ENCODE measurements around the gene POLR3C. TPM values are rescaled to one million over a fixed set of nuclear protein-coding genes. Genes with fewer than 3 reads are reported as not detected.

Gene POLR3C
- total RNA-seq, 1 donor from 2014 or later, result 33.5 TPM

GRCh38 chr1:145857170-145857569 lies 33.2 kb downstream of the POLR3C start:
- no peaks in the 10 kb centered on the region for H3K9me3 Mint-ChIP-seq
- peaks cover 36% of the 10 kb centered on the region for H3K36me3 Mint-ChIP-seq
- no peak overlapping the region for H3K4me3 Mint-ChIP-seq
- H3K27ac Mint-ChIP-seq, result no peak overlapping the region
- no peak for TF ChIP-seq CTCF (IDR thresholded peaks at IDR 0.05; ENCODE audit: unreplicated experiment)
- H3K4me1 Mint-ChIP-seq, result peaks cover 9% of the 10 kb centered on the region
- no peaks in the 10 kb centered on the region for H3K27me3 Mint-ChIP-seq (ENCODE audit: low read depth)
- no peak for DNase-seq (ENCODE audit: low spot score in 2 of 2, unreplicated experiment in 2 of 2)

- Mint-ChIP-seq H3K27ac (peak overlapping the region; percentile 97), H3K36me3 (peaks cover 30% of the 10 kb centered on the region), H3K4me3 (peak overlapping the region; percentile 96), H3K9me3 (no peaks in the 10 kb centered on the region), H3K27me3 (ENCODE audit: low read depth) (peaks cover 4% of the 10 kb centered on the region), H3K4me1 (peaks cover 9% of the 10 kb centered on the region)
- no peak for TF ChIP-seq CTCF (IDR thresholded peaks at IDR 0.05; ENCODE audit: unreplicated experiment)
- peak in 1 of 2 experiments; percentile 58 for DNase-seq (ENCODE audit: low spot score in 2 of 2, unreplicated experiment in 2 of 2)
These were observed 34.4 kb downstream of the POLR3C start for GRCh38 chr1:145858238-145858900.

- peak within 1 kb of the TSS; percentile 96 for H3K4me3 Mint-ChIP-seq
- no peak for TF ChIP-seq CTCF (IDR thresholded peaks at IDR 0.05; ENCODE audit: unreplicated experiment)
- peaks cover 24% of the 10 kb centered on the region for H3K36me3 Mint-ChIP-seq
- H3K9me3 Mint-ChIP-seq, result no peaks in the 10 kb centered on the region
- DNase-seq (ENCODE audit: low spot score in 2 of 2, unreplicated experiment in 2 of 2), result peak; percentile 83 to 90
- H3K4me1 Mint-ChIP-seq, result peaks cover 9% of the 10 kb centered on the region
- peaks cover 10% of the 10 kb centered on the region for H3K27me3 Mint-ChIP-seq (ENCODE audit: low read depth)
- H3K27ac Mint-ChIP-seq, result peak within 1 kb of the TSS; percentile 97
These were observed 35.0 kb downstream of the POLR3C start, which contains the start of gene PIAS3 for GRCh38 chr1:145858901-145859490. PIAS3 (minus strand) TSS chr1:145859081; CDS start chr1:145858990, 91 bp downstream.

GRCh38 chr1:145859491-145860023 lies 35.6 kb downstream of the POLR3C start:
- Mint-ChIP-seq H3K27ac (peak overlapping the region; percentile 97), H3K27me3 (ENCODE audit: low read depth) (peaks cover 15% of the 10 kb centered on the region), H3K4me1 (peaks cover 9% of the 10 kb centered on the region), H3K4me3 (peak overlapping the region; percentile 96), H3K36me3 (peaks cover 19% of the 10 kb centered on the region), H3K9me3 (no peaks in the 10 kb centered on the region)
- peak; percentile 75 to 85 for DNase-seq (ENCODE audit: low spot score in 2 of 2, unreplicated experiment in 2 of 2)
- TF ChIP-seq CTCF (IDR thresholded peaks at IDR 0.05; ENCODE audit: unreplicated experiment), result no peak

- no peak for DNase-seq (ENCODE audit: low spot score in 2 of 2, unreplicated experiment in 2 of 2)
- Mint-ChIP-seq H3K27ac (no peak overlapping the region), H3K27me3 (ENCODE audit: low read depth) (peaks cover 41% of the 10 kb centered on the region), H3K4me1 (peaks cover 4% of the 10 kb centered on the region), H3K36me3 (no peaks in the 10 kb centered on the region), H3K4me3 (no peak overlapping the region), H3K9me3 (no peaks in the 10 kb centered on the region)
- TF ChIP-seq CTCF (IDR thresholded peaks at IDR 0.05; ENCODE audit: unreplicated experiment), result no peak
These were observed 39.5 kb downstream of the POLR3C start for GRCh38 chr1:145863282-145864018.

Measured in mesothelial cell of epicardium (in vitro differentiated cells).